Ascending aorta (tissue), 2 donors: ENCODE measurements around the gene SCML2. TPM values are rescaled to one million over a fixed set of nuclear protein-coding genes. Genes with fewer than 3 reads are reported as not detected.
"Not testable (repeated sequence)": the region's sequence is repeated elsewhere in the genome, so short reads cannot be mapped to it uniquely, and the experiment has no call there.

Source experiments
- DNase-seq, 2 donors: peaks; one replicate each; pipeline ENCODE4 v3.0.0-alpha.2; 2019; ENCODE audit warnings: low spot score in 2 of 2
- H3K27ac ChIP-seq, 2 donors: fragments of 200-600 bp; sonication (generic); one replicate each; pipeline ENCODE4 v1.5.1; 2016 to 2017; ENCODE audit warnings: mild to moderate bottlenecking in 1 of 2
- H3K27me3 ChIP-seq: fragments of 200-600 bp; sonication (generic); one replicate; pipeline ENCODE4 v1.5.1; 2017
- H3K36me3 ChIP-seq, 2 donors: fragments of 200-600 bp; sonication (generic); one replicate each; pipeline ENCODE4 v1.5.1; 2016
- H3K4me1 ChIP-seq, 2 donors: fragments of 200-600 bp; sonication (generic); one replicate each; pipeline ENCODE4 v1.5.1; 2016 to 2017; ENCODE audit warnings: mild to moderate bottlenecking in 1 of 2
- H3K4me3 ChIP-seq, 2 donors: fragments of 200-600 bp; sonication (generic); one replicate each; pipeline ENCODE4 v1.5.1; 2016 to 2017; ENCODE audit warnings: mild to moderate bottlenecking in 1 of 2
- H3K9me3 ChIP-seq, 2 donors: fragments of 200-600 bp; sonication (generic); one replicate each; pipeline ENCODE4 v1.5.1; 2016
- intact Hi-C: fragments of 100-400 bp; cut with DNase I; formaldehyde crosslinking; loops from one replicate; pipeline ENCODE4 v1.15.1; 2023
- total RNA-seq: library from RNA; depleted of rRNA; stranded (reverse); fragments of >200 nt; gene quantifications from one replicate; pipeline ENCODE4 v1.1.0, GENCODE V29; 2016
- TF ChIP-seq, protein P1 (sequence below), 3 experiments: fragments of 200-600 bp in 2 of 3; fragments of 450-650 bp in 1 of 3; sonication (generic) in 2 of 3; IDR thresholded peaks; one replicate each; pipeline ENCODE4 v1.5.1; 2016 to 2019; ENCODE audit warnings: antibody characterized with exemption in 3 of 3, mild to moderate bottlenecking in 1 of 3, moderate library complexity in 1 of 3

Gene SCML2
- total RNA-seq, 1 donor from 2014 or later, result 0.64 TPM

GRCh38 chrX:18377796-18378195 lies 23.3 kb upstream of the SCML2 start:
- TF ChIP-seq, protein P1, sequence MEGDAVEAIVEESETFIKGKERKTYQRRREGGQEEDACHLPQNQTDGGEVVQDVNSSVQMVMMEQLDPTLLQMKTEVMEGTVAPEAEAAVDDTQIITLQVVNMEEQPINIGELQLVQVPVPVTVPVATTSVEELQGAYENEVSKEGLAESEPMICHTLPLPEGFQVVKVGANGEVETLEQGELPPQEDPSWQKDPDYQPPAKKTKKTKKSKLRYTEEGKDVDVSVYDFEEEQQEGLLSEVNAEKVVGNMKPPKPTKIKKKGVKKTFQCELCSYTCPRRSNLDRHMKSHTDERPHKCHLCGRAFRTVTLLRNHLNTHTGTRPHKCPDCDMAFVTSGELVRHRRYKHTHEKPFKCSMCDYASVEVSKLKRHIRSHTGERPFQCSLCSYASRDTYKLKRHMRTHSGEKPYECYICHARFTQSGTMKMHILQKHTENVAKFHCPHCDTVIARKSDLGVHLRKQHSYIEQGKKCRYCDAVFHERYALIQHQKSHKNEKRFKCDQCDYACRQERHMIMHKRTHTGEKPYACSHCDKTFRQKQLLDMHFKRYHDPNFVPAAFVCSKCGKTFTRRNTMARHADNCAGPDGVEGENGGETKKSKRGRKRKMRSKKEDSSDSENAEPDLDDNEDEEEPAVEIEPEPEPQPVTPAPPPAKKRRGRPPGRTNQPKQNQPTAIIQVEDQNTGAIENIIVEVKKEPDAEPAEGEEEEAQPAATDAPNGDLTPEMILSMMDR (IDR thresholded peaks at IDR 0.05), result peak in 2 of 3 experiments; percentile 32 to 51
- no peak for DNase-seq
- Histone ChIP-seq H3K36me3 (no peaks in the 10 kb centered on the region), H3K9me3 (no peaks in the 10 kb centered on the region), H3K27ac (no peak overlapping the region), H3K4me1 (no peaks in the 10 kb centered on the region), H3K27me3 (no peaks in the 10 kb centered on the region), H3K4me3 (no peak overlapping the region)
- intact Hi-C loops, result no loop called here

GRCh38 chrX:18375131-18375805 lies 20.8 kb upstream of the SCML2 start:
- H3K9me3 ChIP-seq, H3K27ac ChIP-seq, DNase-seq, H3K4me1 ChIP-seq, H3K36me3 ChIP-seq, intact Hi-C loops, H3K27me3 ChIP-seq, H3K4me3 ChIP-seq: not testable (repeated sequence)

GRCh38 chrX:18369096-18369495 lies 14.6 kb upstream of the SCML2 start:
- H3K4me3 ChIP-seq, H3K9me3 ChIP-seq, intact Hi-C loops: not testable (repeated sequence)

DNA sequence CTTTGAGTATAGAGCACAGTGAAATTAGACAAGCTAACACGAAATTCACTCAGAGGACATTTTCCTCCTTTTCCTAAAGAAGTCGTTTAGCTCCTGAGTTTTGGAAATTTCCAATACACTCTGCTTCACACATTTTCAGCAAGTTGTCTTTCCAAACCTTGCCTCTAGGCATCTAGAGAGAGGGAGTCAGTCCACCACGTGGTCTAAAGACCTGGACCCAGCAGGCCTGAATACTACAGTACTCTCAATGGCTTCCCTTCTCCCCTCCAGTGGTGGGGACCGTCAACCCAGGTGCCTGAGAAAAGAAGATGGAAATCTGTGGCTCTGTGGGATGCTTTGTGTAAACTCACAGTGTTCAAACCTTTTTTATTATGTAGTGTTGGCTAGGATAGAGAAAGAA lies 13.9 kb upstream of the SCML2 start:
- Histone ChIP-seq H3K4me1 (no peaks in the 10 kb centered on the region), H3K27me3 (no peaks in the 10 kb centered on the region), H3K27ac (no peak overlapping the region), H3K4me3 (no peak overlapping the region), H3K36me3 (no peaks in the 10 kb centered on the region), H3K9me3 (no peaks in the 10 kb centered on the region)
- intact Hi-C loops, result no loop called here
- no peak for DNase-seq
- TF ChIP-seq, protein P1 (IDR thresholded peaks at IDR 0.05), result no peak

More at GRCh38 chrX:18369096-18369495, 14.6 kb upstream of the SCML2 start:
- not testable (repeated sequence) for H3K4me1 ChIP-seq, H3K27ac ChIP-seq, DNase-seq, H3K36me3 ChIP-seq, H3K27me3 ChIP-seq

- no peaks in the 10 kb centered on the region for H3K27me3 ChIP-seq
- no peak overlapping the region for H3K27ac ChIP-seq
- no peak overlapping the region for H3K4me3 ChIP-seq
- intact Hi-C loops, result no loop called here
- TF ChIP-seq, protein P1 (IDR thresholded peaks at IDR 0.05), result no peak
- no peak for DNase-seq
- H3K36me3 ChIP-seq, result no peaks in the 10 kb centered on the region
- no peaks in the 10 kb centered on the region for H3K9me3 ChIP-seq
- no peaks in the 10 kb centered on the region for H3K4me1 ChIP-seq
Measured at GRCh38 chrX:18360867-18361266, 6.4 kb upstream of the SCML2 start.

GRCh38 chrX:18353931-18354368 lies 538 bp downstream of the SCML2 start:
- no peak overlapping the region for H3K27ac ChIP-seq
- H3K4me1 ChIP-seq, result no peaks in the 10 kb centered on the region

More at GRCh38 chrX:18353931-18354368, 538 bp downstream of the SCML2 start:
- Histone ChIP-seq H3K9me3 (no peaks in the 10 kb centered on the region), H3K36me3 (no peaks in the 10 kb centered on the region), H3K27me3 (no peaks in the 10 kb centered on the region), H3K4me3 (peak overlapping the region; percentile 54 to 68)
- intact Hi-C loops, result no loop called here
- DNase-seq, result no peak
- TF ChIP-seq, protein P1 (IDR thresholded peaks at IDR 0.05), result peak in 1 of 3 experiments; percentile 10
